IPS-NIHi7 (cell line): ENCODE measurements around the gene B4GALT6.

Experiments
- DNase-seq: peaks from one replicate; pipeline ENCODE4 v3.0.0; 2012; ENCODE audit warnings: mixed read lengths; ENCODE audit errors: extremely low spot score

B4GALT6 gene

GRCh38 chr18:31596081-31596872, 88.1 kb downstream of the B4GALT6 start:
- no peak for DNase-seq

GRCh38 chr18:31595121-31595771, 89.1 kb downstream of the B4GALT6 start:
- no peak for DNase-seq

- DNase-seq, result no peak
Measured at GRCh38 chr18:31592506-31593157, 91.7 kb downstream of the B4GALT6 start.

- no peak for DNase-seq
Measured at GRCh38 chr18:31591628-31592027, 92.8 kb downstream of the B4GALT6 start, which contains the start of gene TTR. TSS of gene TTR (plus strand) at chr18:31591877. CDS start at chr18:31591903, 26 bp downstream.

- DNase-seq, result no peak
Measured at GRCh38 chr18:31591113-31591512, 93.3 kb downstream of the B4GALT6 start.

- DNase-seq, result no peak
Measured at GRCh38 chr18:31590570-31590969, 93.8 kb downstream of the B4GALT6 start.

- no peak for DNase-seq
Measured at GRCh38 chr18:31587529-31587928, 96.9 kb downstream of the B4GALT6 start.

- no peak for DNase-seq
Measured at GRCh38 chr18:31586616-31587015, 97.8 kb downstream of the B4GALT6 start.

- DNase-seq, result no peak
Measured at GRCh38 chr18:31585991-31586390, 98.4 kb downstream of the B4GALT6 start.

GRCh38 chr18:31583185-31583854, 101.1 kb downstream of the B4GALT6 start:
- DNase-seq, result no peak

- no peak for DNase-seq
Measured at GRCh38 chr18:31581498-31582197, 102.7 kb downstream of the B4GALT6 start.

- no peak for DNase-seq
Measured at GRCh38 chr18:31579375-31579774, 105.0 kb downstream of the B4GALT6 start.

GRCh38 chr18:31578126-31578525, 106.3 kb downstream of the B4GALT6 start:
- no peak for DNase-seq

- no peak for DNase-seq
Measured at GRCh38 chr18:31577195-31577594, 107.2 kb downstream of the B4GALT6 start.

- DNase-seq, result no peak
Measured at GRCh38 chr18:31576670-31577069, 107.7 kb downstream of the B4GALT6 start.

- no peak for DNase-seq
Measured at GRCh38 chr18:31575515-31576257, 108.7 kb downstream of the B4GALT6 start.

- DNase-seq, result no peak
Measured at GRCh38 chr18:31574359-31574758, 110.0 kb downstream of the B4GALT6 start.
